HT1080 (cell line): Measurements from ENCODE around the gene ANO4. TPM values are rescaled to one million over a fixed set of nuclear protein-coding genes. Genes with fewer than 3 reads are reported as not detected.

ENCODE experiments used
- DNase-seq: peaks from one replicate; pipeline ENCODE4 v3.0.0-alpha.2; 2015; ENCODE audit warnings: low read depth
- total RNA-seq: library from RNA; depleted of rRNA; stranded (reverse); fragments of >200 nt; shearing (Covaris generic); gene quantifications from 2 replicates; pipeline ENCODE4 v1.2.3, GENCODE V29; 2014

ANO4 gene
- total RNA-seq, 1 experiment from 2014 or later: 0.26 TPM

GRCh38 chr12:100868487-100868886, 73.9 kb downstream of the ANO4 start:
- DNase-seq: peak; percentile 71

GRCh38 chr12:100871195-100871734, 76.7 kb downstream of the ANO4 start:
- DNase-seq: no peak

GRCh38 chr12:100875156-100875555, 80.6 kb downstream of the ANO4 start:
- no peak for DNase-seq

- DNase-seq: no peak
Measured at GRCh38 chr12:100875771-100876170, 81.2 kb downstream of the ANO4 start.

- DNase-seq: no peak
Measured at GRCh38 chr12:100877776-100878175, 83.2 kb downstream of the ANO4 start.

- no peak for DNase-seq
Measured at GRCh38 chr12:100895192-100895591, 100.6 kb downstream of the ANO4 start.

GRCh38 chr12:100896192-100896591, 101.6 kb downstream of the ANO4 start:
- DNase-seq: no peak

- DNase-seq: no peak
Measured at GRCh38 chr12:100897240-100897639, 102.7 kb downstream of the ANO4 start.

- DNase-seq: no peak
Measured at GRCh38 chr12:100899301-100899700, 104.7 kb downstream of the ANO4 start.

GRCh38 chr12:100900808-100901207, 106.2 kb downstream of the ANO4 start:
- DNase-seq: no peak

GRCh38 chr12:100901266-100901665, 106.7 kb downstream of the ANO4 start:
- no peak for DNase-seq

- DNase-seq: peak; percentile 19
Measured at GRCh38 chr12:100904270-100904669, 109.7 kb downstream of the ANO4 start.

- DNase-seq: peak; percentile 41
Measured at GRCh38 chr12:100908501-100908900, 113.9 kb downstream of the ANO4 start.

- no peak for DNase-seq
Measured at GRCh38 chr12:100913872-100914592, 119.5 kb downstream of the ANO4 start.

- peak; percentile 13 for DNase-seq
Measured at GRCh38 chr12:100919116-100919515, 124.5 kb downstream of the ANO4 start.

- no peak for DNase-seq
Measured at GRCh38 chr12:100920493-100920892, 125.9 kb downstream of the ANO4 start.

GRCh38 chr12:100926669-100927248, 132.2 kb downstream of the ANO4 start:
- DNase-seq: peak; percentile 61

GRCh38 chr12:100927826-100928225, 133.2 kb downstream of the ANO4 start:
- peak; percentile 92 for DNase-seq

- no peak for DNase-seq
Measured at GRCh38 chr12:100932571-100932970, 138.0 kb downstream of the ANO4 start.

GRCh38 chr12:100933531-100933930, 139.0 kb downstream of the ANO4 start:
- DNase-seq: peak; percentile 7

- no peak for DNase-seq
Measured at GRCh38 chr12:100935929-100936328, 141.4 kb downstream of the ANO4 start.

- DNase-seq: no peak
Measured at GRCh38 chr12:100936661-100937060, 142.1 kb downstream of the ANO4 start.

- no peak for DNase-seq
Measured at GRCh38 chr12:100940503-100940902, 145.9 kb downstream of the ANO4 start.
